ENCODE data around the gene SCO2. TPM values are rescaled to one million over a fixed set of nuclear protein-coding genes. Genes with fewer than 3 reads are reported as not detected.
A peak's percentile ranks its signal among the peaks of the same experiment; 100 is the strongest.

The SCO2 gene
- total and polyA plus RNA-seq, 10 of the 15 experiments (the other 5 are each of a cell fraction or from before 2014, with no cell fraction given) = 0.18 to 16.0 (median 2.4) TPM; not detected in 1

- Histone ChIP-seq H3K9ac (ENCODE audit: control insufficient read depth, insufficient read depth, low read length) (peak overlapping the region; percentile 97), H3K79me2 (ENCODE audit: control insufficient read depth, insufficient read depth, low read length) (peaks cover 9% of the 10 kb centered on the region), H3K9me3 (replicated peaks; ENCODE audit: control insufficient read depth, insufficient read depth, low read length) (no peaks in the 10 kb centered on the region), H3K27me3 (replicated peaks in 1 of 2; ENCODE audit: control insufficient read depth in 2 of 2, insufficient read depth in 2 of 2, low read length in 1 of 2) (no peaks in the 10 kb centered on the region), H3K4me3 (0 out of 2 replicates have a peak overlapping the region, but pooled peaks have one; percentile 22), H4K20me1 (ENCODE audit: control insufficient read depth, insufficient read depth) (no peaks in the 10 kb centered on the region), H3K4me1 (ENCODE audit: control insufficient read depth, insufficient read depth, low read length) (peaks cover 64% of the 10 kb centered on the region), H3K27ac (ENCODE audit: control insufficient read depth, insufficient read depth) (peak overlapping the region; percentile 100), H2AFZ (ENCODE audit: control insufficient read depth, low read depth, low read length) (no peak overlapping the region), H3K4me2 (ENCODE audit: control insufficient read depth, insufficient read depth) (peak overlapping the region; percentile 70), H3K36me3 (ENCODE audit: control insufficient read depth in 2 of 2, insufficient read depth in 2 of 2, low read length in 1 of 2) (no peaks in the 10 kb centered on the region)
- BruUV-seq (replicated peaks) = no TSS peak
- ChIA-PET SMC1A (ENCODE audit: uncharacterized antibody, unreplicated experiment) (interaction anchor here (2.1 to 3.7 kb wide), 4 partner anchors 8 to 80 kb away, joined by 7 to 58 read pairs (median 16); partner anchors contain the start of genes SCO2 and TYMP), RAD21 (ENCODE audit: unreplicated experiment) (interaction anchor here (1.0 to 6.1 kb wide), 8 partner anchors 7 to 81 kb away, joined by 3 to 106 read pairs (median 6); partner anchors contain the start of genes LMF2, NCAPH2, SCO2 and TYMP), CTCF (interaction anchor here (0.6 to 3.6 kb wide), 9 partner anchors 10 to 81 kb away, joined by 3 to 37 read pairs (median 5); partner anchors contain the start of genes SCO2, SYCE3 and TYMP), POLR2A (interaction anchor here (0.7 to 10.0 kb wide), 10 partner anchors 8 to 349 kb away, joined by 3 to 232 read pairs (median 8); partner anchors contain the start of genes CHKB, LMF2, NCAPH2 and SCO2)
- TF ChIP-seq, protein P1, sequence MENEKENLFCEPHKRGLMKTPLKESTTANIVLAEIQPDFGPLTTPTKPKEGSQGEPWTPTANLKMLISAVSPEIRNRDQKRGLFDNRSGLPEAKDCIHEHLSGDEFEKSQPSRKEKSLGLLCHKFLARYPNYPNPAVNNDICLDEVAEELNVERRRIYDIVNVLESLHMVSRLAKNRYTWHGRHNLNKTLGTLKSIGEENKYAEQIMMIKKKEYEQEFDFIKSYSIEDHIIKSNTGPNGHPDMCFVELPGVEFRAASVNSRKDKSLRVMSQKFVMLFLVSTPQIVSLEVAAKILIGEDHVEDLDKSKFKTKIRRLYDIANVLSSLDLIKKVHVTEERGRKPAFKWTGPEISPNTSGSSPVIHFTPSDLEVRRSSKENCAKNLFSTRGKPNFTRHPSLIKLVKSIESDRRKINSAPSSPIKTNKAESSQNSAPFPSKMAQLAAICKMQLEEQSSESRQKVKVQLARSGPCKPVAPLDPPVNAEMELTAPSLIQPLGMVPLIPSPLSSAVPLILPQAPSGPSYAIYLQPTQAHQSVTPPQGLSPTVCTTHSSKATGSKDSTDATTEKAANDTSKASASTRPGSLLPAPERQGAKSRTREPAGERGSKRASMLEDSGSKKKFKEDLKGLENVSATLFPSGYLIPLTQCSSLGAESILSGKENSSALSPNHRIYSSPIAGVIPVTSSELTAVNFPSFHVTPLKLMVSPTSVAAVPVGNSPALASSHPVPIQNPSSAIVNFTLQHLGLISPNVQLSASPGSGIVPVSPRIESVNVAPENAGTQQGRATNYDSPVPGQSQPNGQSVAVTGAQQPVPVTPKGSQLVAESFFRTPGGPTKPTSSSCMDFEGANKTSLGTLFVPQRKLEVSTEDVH (IDR thresholded peaks at IDR 0.05; ENCODE audit: low read depth, partially characterized antibody) = no peak
- no peak for TF ChIP-seq KDM1A (IDR thresholded peaks at IDR 0.05; ENCODE audit: borderline replicate concordance)
- TF ChIP-seq SIN3A (IDR thresholded peaks at IDR 0.05; ENCODE audit: low read depth, low read length) = no peak
- no peak for TF ChIP-seq BRCA1 (IDR thresholded peaks at IDR 0.05; ENCODE audit: low read depth, low read length)
- 41% methylated on average over 10 of the region's 10 CpGs for WGBS (ENCODE audit: insufficient coverage, insufficient replicate concordance, low lambda C conversion rate, missing lambda C conversion rate)
- DNase-seq (ENCODE audit: low read depth, low spot score) (no peak), FAIRE-seq (no peak), ATAC-seq (no peak)
- in situ Hi-C loops (cut with MboI) = no loop called here
- intact Hi-C loops (cut with micrococcal nuclease; ENCODE audit: unreplicated experiment) = loop anchor here (5.0 kb wide), 1 partner anchor 82 kb away; no protein-coding TSS in a partner anchor
These were observed 15.0 kb upstream of the SCO2 start for GRCh38 chr22:50540381-50540780.

All from GM12878 (cell line).